ENCODE results near the gene THBS2.

GRCh38 chr6:169282043-169282442, 28.4 kb upstream of the THBS2 start:
- TF ChIP-seq CTCF (IDR thresholded peaks at IDR 0.05) (no peak), POLR2A (IDR thresholded peaks at IDR 0.05) (no peak)
